Skeletal muscle satellite cell (primary cell): ENCODE measurements around the gene ARMC9.

Source experiments
- H3K27me3 ChIP-seq: 2 replicates; pipeline ENCODE4 v1.7.0; 2013; ENCODE audit warnings: low read length; ENCODE audit not compliant: control insufficient read depth, insufficient read depth
- H3K36me3 ChIP-seq: 2 replicates; pipeline ENCODE4 v1.7.0; 2013; ENCODE audit warnings: mild to moderate bottlenecking, control low read depth, low read length; ENCODE audit not compliant: insufficient read depth
- H3K4me1 ChIP-seq: 2 replicates; pipeline ENCODE4 v1.7.0; 2013; ENCODE audit warnings: low read length; ENCODE audit not compliant: control insufficient read depth, insufficient read depth
- H3K4me2 ChIP-seq: 2 replicates; pipeline ENCODE4 v1.7.0; 2013; ENCODE audit warnings: mild to moderate bottlenecking, low read length
- H3K4me3 ChIP-seq: 2 replicates; pipeline ENCODE4 v1.7.0; 2013; ENCODE audit warnings: low read length
- H3K9ac ChIP-seq: 2 replicates; pipeline ENCODE4 v1.7.0; 2013; ENCODE audit warnings: mild to moderate bottlenecking, low read depth, low read length, moderate library complexity
- H3K9me3 ChIP-seq: replicated peaks from 2 replicates; pipeline ENCODE4 v1.7.0; 2013; ENCODE audit warnings: mild to moderate bottlenecking, control low read depth, low read length

Gene ARMC9

GRCh38 chr2:231361701-231362554 is 163.5 kb downstream of the ARMC9 start:
- Histone ChIP-seq H3K9ac (no peak overlapping the region), H3K4me2 (no peak overlapping the region), H3K9me3 (no peaks in the 10 kb centered on the region), H3K27me3 (no peaks in the 10 kb centered on the region), H3K4me1 (peaks cover 9% of the 10 kb centered on the region), H3K4me3 (no peak overlapping the region), H3K36me3 (no peaks in the 10 kb centered on the region)

- H3K27me3 ChIP-seq, result no peaks in the 10 kb centered on the region
- peaks cover 9% of the 10 kb centered on the region for H3K4me1 ChIP-seq
- H3K4me3 ChIP-seq, result no peak overlapping the region
- H3K9ac ChIP-seq, result no peak overlapping the region
- no peaks in the 10 kb centered on the region for H3K36me3 ChIP-seq
- no peak overlapping the region for H3K4me2 ChIP-seq
- no peaks in the 10 kb centered on the region for H3K9me3 ChIP-seq
These were observed 164.2 kb downstream of the ARMC9 start for GRCh38 chr2:231362555-231363184.

- Histone ChIP-seq H3K4me3 (no peak overlapping the region), H3K9me3 (no peaks in the 10 kb centered on the region), H3K4me1 (peaks cover 9% of the 10 kb centered on the region), H3K36me3 (no peaks in the 10 kb centered on the region), H3K4me2 (no peak overlapping the region), H3K9ac (no peak overlapping the region), H3K27me3 (no peaks in the 10 kb centered on the region)
These were observed 165.6 kb downstream of the ARMC9 start for GRCh38 chr2:231364061-231364460.

- Histone ChIP-seq H3K9me3 (no peaks in the 10 kb centered on the region), H3K9ac (no peak overlapping the region), H3K36me3 (no peaks in the 10 kb centered on the region), H3K4me1 (peaks cover 9% of the 10 kb centered on the region), H3K4me2 (no peak overlapping the region), H3K27me3 (no peaks in the 10 kb centered on the region), H3K4me3 (no peak overlapping the region)
These were observed 166.8 kb downstream of the ARMC9 start for GRCh38 chr2:231364961-231365810.

GRCh38 chr2:231367178-231367577 is 168.7 kb downstream of the ARMC9 start:
- no peak overlapping the region for H3K9ac ChIP-seq
- peaks cover 9% of the 10 kb centered on the region for H3K4me1 ChIP-seq
- H3K9me3 ChIP-seq, result no peaks in the 10 kb centered on the region
- H3K4me2 ChIP-seq, result no peak overlapping the region
- no peak overlapping the region for H3K4me3 ChIP-seq
- H3K36me3 ChIP-seq, result no peaks in the 10 kb centered on the region
- H3K27me3 ChIP-seq, result no peaks in the 10 kb centered on the region

GRCh38 chr2:231369580-231370428 is 171.4 kb downstream of the ARMC9 start:
- no peaks in the 10 kb centered on the region for H3K27me3 ChIP-seq
- no peaks in the 10 kb centered on the region for H3K9me3 ChIP-seq
- H3K36me3 ChIP-seq, result no peaks in the 10 kb centered on the region
- H3K4me1 ChIP-seq, result peaks cover 7% of the 10 kb centered on the region
- no peak overlapping the region for H3K4me3 ChIP-seq
- H3K9ac ChIP-seq, result no peak overlapping the region
- no peak overlapping the region for H3K4me2 ChIP-seq

- H3K4me1 ChIP-seq, result peaks cover 2% of the 10 kb centered on the region
- no peak overlapping the region for H3K4me3 ChIP-seq
- no peaks in the 10 kb centered on the region for H3K9me3 ChIP-seq
- no peak overlapping the region for H3K9ac ChIP-seq
- no peaks in the 10 kb centered on the region for H3K27me3 ChIP-seq
- no peak overlapping the region for H3K4me2 ChIP-seq
- no peaks in the 10 kb centered on the region for H3K36me3 ChIP-seq
These were observed 172.0 kb downstream of the ARMC9 start for GRCh38 chr2:231370429-231370748.

GRCh38 chr2:231370749-231371429 is 172.5 kb downstream of the ARMC9 start:
- H3K27me3 ChIP-seq, result no peaks in the 10 kb centered on the region
- H3K9ac ChIP-seq, result no peak overlapping the region
- no peaks in the 10 kb centered on the region for H3K9me3 ChIP-seq
- no peak overlapping the region for H3K4me2 ChIP-seq
- no peaks in the 10 kb centered on the region for H3K36me3 ChIP-seq
- H3K4me1 ChIP-seq, result no peaks in the 10 kb centered on the region
- no peak overlapping the region for H3K4me3 ChIP-seq

GRCh38 chr2:231371430-231372054 is 173.1 kb downstream of the ARMC9 start:
- Histone ChIP-seq H3K36me3 (no peaks in the 10 kb centered on the region), H3K4me2 (no peak overlapping the region), H3K9ac (no peak overlapping the region), H3K9me3 (no peaks in the 10 kb centered on the region), H3K4me3 (no peak overlapping the region), H3K27me3 (no peaks in the 10 kb centered on the region), H3K4me1 (no peaks in the 10 kb centered on the region)

GRCh38 chr2:231372326-231372725 is 173.9 kb downstream of the ARMC9 start:
- Histone ChIP-seq H3K9me3 (no peaks in the 10 kb centered on the region), H3K4me3 (no peak overlapping the region), H3K27me3 (no peaks in the 10 kb centered on the region), H3K4me2 (no peak overlapping the region), H3K4me1 (no peaks in the 10 kb centered on the region), H3K36me3 (no peaks in the 10 kb centered on the region), H3K9ac (no peak overlapping the region)
